Measurements from ENCODE around the gene WDR33. TPM values are rescaled to one million over a fixed set of nuclear protein-coding genes. Genes with fewer than 3 reads are reported as not detected.

Gene WDR33
- total RNA-seq, 1 experiment from 2014 or later = 46.7 TPM

- BruUV-seq (replicated peaks) = no TSS peak
- ChIA-PET CTCF (no interaction called here), POLR2A (no interaction called here)
- DNase-seq (ENCODE audit: unreplicated experiment) = no peak
- Mint-ChIP-seq H3K9me3 (ENCODE audit: unreplicated experiment) (no peaks in the 10 kb centered on the region), H3K27ac (ENCODE audit: low read depth, unreplicated experiment) (no peak overlapping the region), H3K4me1 (ENCODE audit: insufficient read depth, unreplicated experiment) (no peaks in the 10 kb centered on the region), H3K4me3 (ENCODE audit: unreplicated experiment) (no peak overlapping the region), H3K27me3 (ENCODE audit: insufficient read depth, unreplicated experiment) (peaks cover 53% of the 10 kb centered on the region), H3K36me3 (ENCODE audit: insufficient read depth, unreplicated experiment) (no peaks in the 10 kb centered on the region)
- intact Hi-C loops (cut with micrococcal nuclease) = no loop called here
- no peak for TF ChIP-seq CTCF (IDR thresholded peaks at IDR 0.05; ENCODE audit: unreplicated experiment)
Measured at GRCh38 chr2:127670055-127670956, 140.7 kb downstream of the WDR33 start.

DNA sequence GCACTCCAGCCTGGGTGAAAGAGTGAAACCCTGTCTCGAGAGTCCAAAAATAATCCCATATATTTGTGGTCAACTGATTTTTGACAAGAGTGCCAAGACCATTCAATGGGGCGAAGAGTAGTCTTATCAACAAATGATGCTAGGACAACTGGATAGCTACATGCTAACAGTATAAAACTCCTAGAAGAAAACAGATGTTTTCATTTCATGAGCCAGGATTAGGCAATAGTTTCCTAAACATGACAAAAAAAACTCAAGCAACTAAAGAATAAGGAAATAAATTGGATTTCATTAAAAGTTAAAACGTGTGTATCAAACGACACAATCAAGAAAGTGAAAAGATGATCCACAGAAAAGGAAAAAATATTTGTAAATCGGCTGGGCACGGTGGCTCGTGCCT, 141.9 kb downstream of the WDR33 start:
- no TSS peak for BruUV-seq (replicated peaks)
- Mint-ChIP-seq H3K27ac (ENCODE audit: low read depth, unreplicated experiment) (no peak overlapping the region), H3K4me1 (ENCODE audit: insufficient read depth, unreplicated experiment) (no peaks in the 10 kb centered on the region), H3K9me3 (ENCODE audit: unreplicated experiment) (no peaks in the 10 kb centered on the region), H3K27me3 (ENCODE audit: insufficient read depth, unreplicated experiment) (peaks cover 59% of the 10 kb centered on the region), H3K4me3 (ENCODE audit: unreplicated experiment) (no peak overlapping the region), H3K36me3 (ENCODE audit: insufficient read depth, unreplicated experiment) (no peaks in the 10 kb centered on the region)
- TF ChIP-seq CTCF (IDR thresholded peaks at IDR 0.05; ENCODE audit: unreplicated experiment) = no peak
- CTCF ChIA-PET = no interaction called here
- DNase-seq (ENCODE audit: unreplicated experiment) = no peak
- intact Hi-C loops (cut with micrococcal nuclease) = no loop called here
- POLR2A ChIA-PET = no interaction called here

DNA sequence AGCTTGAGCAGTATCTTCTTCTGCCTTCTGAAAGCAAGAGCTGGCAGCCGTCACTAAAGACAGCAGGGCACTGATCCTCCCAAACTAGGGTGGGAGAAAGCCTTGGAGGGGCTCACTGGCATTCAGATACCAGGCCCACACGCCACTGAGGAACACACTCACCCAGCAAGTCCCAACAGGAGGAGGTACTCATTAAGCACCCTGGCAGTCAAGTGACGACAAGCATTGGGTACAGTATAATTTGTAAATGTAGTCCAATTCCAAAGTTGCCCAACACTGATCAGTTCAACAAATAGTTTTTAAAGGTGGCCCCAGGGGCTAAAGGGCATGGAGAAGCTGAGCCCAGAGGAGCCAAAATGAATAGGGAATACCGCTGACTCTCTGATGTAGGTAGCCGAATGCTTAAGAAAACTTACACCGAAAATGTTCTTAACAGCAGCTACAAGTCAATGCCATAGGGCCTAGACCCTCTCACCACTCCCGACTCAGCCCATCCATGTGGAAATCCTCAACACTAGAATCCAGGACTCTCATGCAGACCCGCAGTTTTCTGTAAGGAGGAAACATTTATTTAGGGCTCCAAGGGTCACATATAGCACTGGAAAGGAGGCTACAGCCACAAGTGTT, 145.6 kb downstream of the WDR33 start:
- Mint-ChIP-seq H3K4me3 (ENCODE audit: unreplicated experiment) (no peak overlapping the region), H3K4me1 (ENCODE audit: insufficient read depth, unreplicated experiment) (no peaks in the 10 kb centered on the region), H3K36me3 (ENCODE audit: insufficient read depth, unreplicated experiment) (no peaks in the 10 kb centered on the region), H3K27ac (ENCODE audit: low read depth, unreplicated experiment) (no peak overlapping the region), H3K27me3 (ENCODE audit: insufficient read depth, unreplicated experiment) (peaks cover 45% of the 10 kb centered on the region), H3K9me3 (ENCODE audit: unreplicated experiment) (no peaks in the 10 kb centered on the region)
- POLR2A ChIA-PET = interaction anchor here (0.6 kb wide), 1 partner anchor 146 kb away, joined by 3 read pairs; no protein-coding TSS in a partner anchor
- no peak for TF ChIP-seq CTCF (IDR thresholded peaks at IDR 0.05; ENCODE audit: unreplicated experiment)
- BruUV-seq (replicated peaks) = no TSS peak
- CTCF ChIA-PET = no interaction called here
- no peak for DNase-seq (ENCODE audit: unreplicated experiment)
- intact Hi-C loops (cut with micrococcal nuclease) = no loop called here

DNA sequence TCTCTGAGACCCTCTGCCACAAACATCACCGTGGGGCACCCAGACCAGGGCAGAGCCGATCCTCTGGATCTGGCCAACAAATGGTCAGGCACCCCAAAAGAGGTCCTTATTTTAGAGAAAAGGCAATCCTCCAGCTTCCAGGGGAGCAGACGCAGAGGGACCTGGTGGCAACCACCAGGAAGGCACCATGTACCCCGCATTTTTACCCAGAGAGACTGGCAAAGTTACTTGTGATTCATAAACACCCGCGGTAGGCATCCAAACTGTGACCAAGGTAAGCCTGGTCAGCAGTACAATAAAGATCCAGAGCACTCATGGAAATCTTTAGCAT, 146.1 kb downstream of the WDR33 start:
- H3K4me1 Mint-ChIP-seq (ENCODE audit: insufficient read depth, unreplicated experiment) = no peaks in the 10 kb centered on the region
- intact Hi-C loops (cut with micrococcal nuclease) = no loop called here
- ChIA-PET POLR2A (interaction anchor here (0.6 kb wide), 2 partner anchors 147 to 473 kb away, joined by 3 read pairs; no protein-coding TSS in a partner anchor), CTCF (no interaction called here)
- no peak overlapping the region for H3K4me3 Mint-ChIP-seq (ENCODE audit: unreplicated experiment)
- no peak overlapping the region for H3K27ac Mint-ChIP-seq (ENCODE audit: low read depth, unreplicated experiment)
- TF ChIP-seq CTCF (IDR thresholded peaks at IDR 0.05; ENCODE audit: unreplicated experiment) = no peak
- no peaks in the 10 kb centered on the region for H3K9me3 Mint-ChIP-seq (ENCODE audit: unreplicated experiment)
- no peaks in the 10 kb centered on the region for H3K36me3 Mint-ChIP-seq (ENCODE audit: insufficient read depth, unreplicated experiment)
- H3K27me3 Mint-ChIP-seq (ENCODE audit: insufficient read depth, unreplicated experiment) = peaks cover 45% of the 10 kb centered on the region
- no peak for DNase-seq (ENCODE audit: unreplicated experiment)
- BruUV-seq (replicated peaks) = no TSS peak

All from MCF 10A (cell line).